Stimulated activated CD4-positive, alpha-beta T cell treated with anti-CD3 and anti-CD28 coated beads, Interleukin-4, amount 100 ng/mL, for 4 hours (primary cell): ENCODE results near the gene ZNF652.

Experiments
- DNase-seq, 2 experiments: peaks; one replicate each; pipeline ENCODE4 v3.0.0-alpha.2; 2020

ZNF652 gene

DNA sequence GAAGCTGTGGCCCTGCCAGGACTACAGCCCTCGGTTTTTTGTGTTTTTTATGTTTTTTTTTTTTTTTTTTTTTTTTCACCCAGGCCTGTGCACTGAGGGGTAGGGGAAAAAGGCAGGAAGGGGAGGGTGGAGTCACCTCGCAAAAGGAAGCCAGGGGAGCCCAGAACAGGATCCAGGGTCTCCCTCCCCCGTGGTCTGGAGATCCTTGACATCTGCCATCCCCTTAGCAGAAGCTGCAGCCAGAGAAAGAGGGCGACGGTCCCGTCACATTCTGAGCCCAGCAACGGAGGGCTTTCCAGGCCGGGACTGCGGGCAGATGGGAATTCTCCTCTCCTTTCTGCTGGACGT, 102.4 kb downstream of the ZNF652 start:
- DNase-seq, result no peak

GRCh38 chr17:49258394-49258793, 103.7 kb downstream of the ZNF652 start:
- DNase-seq, result no peak

GRCh38 chr17:49255125-49255524, 106.9 kb downstream of the ZNF652 start:
- no peak for DNase-seq

DNA sequence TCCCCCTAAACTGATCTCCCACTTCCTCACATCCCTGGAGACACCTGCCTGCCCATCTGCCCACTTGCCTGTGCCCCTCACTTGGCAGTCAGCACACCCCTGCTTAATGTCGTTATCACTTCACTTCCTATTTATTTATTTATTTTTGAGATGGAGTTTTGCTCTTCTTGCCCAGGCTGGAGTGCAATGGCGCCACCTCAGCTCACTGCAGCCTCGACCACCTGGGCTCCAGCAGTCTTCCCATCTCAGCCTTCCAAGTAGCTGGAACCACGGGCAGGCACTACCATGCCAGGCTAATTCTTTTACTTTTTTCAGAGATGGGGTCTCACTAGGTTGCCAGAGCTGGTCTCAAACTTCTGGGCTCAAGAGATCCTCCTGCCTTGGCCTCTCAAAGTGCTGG, 108.0 kb downstream of the ZNF652 start:
- DNase-seq, result no peak

- no peak for DNase-seq
These were observed 109.8 kb downstream of the ZNF652 start for GRCh38 chr17:49252148-49252695.

GRCh38 chr17:49249890-49250522, 112.0 kb downstream of the ZNF652 start:
- DNase-seq, result no peak

- DNase-seq, result no peak
These were observed 112.7 kb downstream of the ZNF652 start for GRCh38 chr17:49249292-49249794.

- DNase-seq, result no peak
These were observed 114.1 kb downstream of the ZNF652 start for GRCh38 chr17:49247944-49248343.

DNA sequence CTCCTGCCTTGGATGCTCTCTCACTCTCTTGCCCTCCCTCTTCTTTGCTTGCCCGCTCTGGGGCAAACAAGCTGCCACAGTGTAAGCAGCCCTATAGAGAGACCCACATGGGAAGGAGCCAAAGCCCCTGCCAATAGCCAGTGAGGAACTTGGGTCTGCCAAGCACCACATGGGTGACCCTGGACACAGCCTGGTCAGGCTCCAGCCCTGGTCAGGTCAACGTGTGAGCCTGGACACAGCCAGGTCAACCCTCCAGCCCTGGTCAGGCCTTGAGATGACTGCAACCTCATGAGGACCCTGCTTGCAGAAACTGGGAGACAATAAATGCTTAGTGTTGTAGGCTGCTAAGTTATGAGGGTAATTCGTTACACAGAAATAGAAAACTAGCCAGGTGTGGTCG, 117.2 kb downstream of the ZNF652 start:
- DNase-seq, result no peak
